ENCODE measurements around the gene DICER1. TPM values are rescaled to one million over a fixed set of nuclear protein-coding genes. Genes with fewer than 3 reads are reported as not detected.

The DICER1 gene
- total and polyA plus RNA-seq, 9 of the 15 experiments (the other 6 are each of a cell fraction or from before 2014, with no cell fraction given), result 2.5 to 23.2 (median 12.4) TPM

DNA sequence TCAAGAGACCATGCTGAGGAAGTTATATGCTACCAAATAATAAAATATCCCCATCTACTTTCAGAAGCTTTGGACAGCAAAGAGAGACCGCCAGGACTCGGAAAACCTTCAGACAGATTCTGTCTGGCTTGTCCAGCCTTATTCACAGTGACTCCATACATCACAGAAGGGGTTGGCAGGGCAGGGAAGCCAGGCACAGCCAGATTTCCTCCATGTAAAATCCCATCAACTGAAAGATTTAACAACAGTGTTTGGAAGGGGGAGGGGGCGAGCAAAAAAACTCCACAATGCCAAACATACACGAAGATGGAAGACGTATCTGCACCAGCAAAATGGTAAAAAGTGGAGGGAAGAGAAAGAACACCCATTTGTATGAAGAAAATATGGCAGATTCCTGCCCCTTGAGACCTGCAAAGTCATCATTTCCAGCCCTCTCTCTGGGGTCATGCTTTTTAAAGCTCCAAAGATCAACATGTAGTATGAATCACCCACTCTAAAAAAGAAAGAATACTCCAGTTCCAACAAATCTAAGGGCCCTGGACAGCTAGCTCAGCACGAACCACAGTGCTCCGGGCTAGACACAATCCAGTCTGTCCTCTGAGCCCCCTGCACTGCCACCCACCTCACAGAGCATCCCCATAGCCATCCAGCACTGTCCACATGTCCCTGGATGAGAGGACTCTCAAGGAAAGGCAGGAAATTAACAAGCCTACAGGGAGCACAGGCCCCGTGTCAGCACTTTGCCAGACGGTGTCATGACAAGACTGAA, 116.4 kb downstream of the DICER1 start (continued):
- TF ChIP-seq, protein P1, sequence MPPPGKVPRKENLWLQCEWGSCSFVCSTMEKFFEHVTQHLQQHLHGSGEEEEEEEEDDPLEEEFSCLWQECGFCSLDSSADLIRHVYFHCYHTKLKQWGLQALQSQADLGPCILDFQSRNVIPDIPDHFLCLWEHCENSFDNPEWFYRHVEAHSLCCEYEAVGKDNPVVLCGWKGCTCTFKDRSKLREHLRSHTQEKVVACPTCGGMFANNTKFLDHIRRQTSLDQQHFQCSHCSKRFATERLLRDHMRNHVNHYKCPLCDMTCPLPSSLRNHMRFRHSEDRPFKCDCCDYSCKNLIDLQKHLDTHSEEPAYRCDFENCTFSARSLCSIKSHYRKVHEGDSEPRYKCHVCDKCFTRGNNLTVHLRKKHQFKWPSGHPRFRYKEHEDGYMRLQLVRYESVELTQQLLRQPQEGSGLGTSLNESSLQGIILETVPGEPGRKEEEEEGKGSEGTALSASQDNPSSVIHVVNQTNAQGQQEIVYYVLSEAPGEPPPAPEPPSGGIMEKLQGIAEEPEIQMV (tag; conservative IDR thresholded peaks at IDR 0.05; ENCODE audit: low read depth), result no peak
- no peak for TF ChIP-seq ZSCAN32 (CRISPR knock-in tag; IDR thresholded peaks at IDR 0.05)

- H3K27me3 ChIP-seq (ENCODE audit: control insufficient read depth in 2 of 2, insufficient read depth in 2 of 2, low read length in 2 of 2), result peaks cover 0 to 27% of the 10 kb centered on the region in 2 experiments; a peak in 3 of 5 replicates
- no peak overlapping the region for H2AFZ ChIP-seq (ENCODE audit: low read depth, low read length)
- WGBS (ENCODE audit: insufficient coverage, low coverage, missing lambda C conversion rate), result 0% methylated on average over 4 of the region's 4 CpGs
- DNase-seq (ENCODE audit: extremely low read depth in 1 of 4, low spot score in 3 of 4) (no peak), FAIRE-seq (no peak), ATAC-seq (no peak)
- H3K9me1 ChIP-seq (ENCODE audit: control insufficient read depth, insufficient read depth, low read length), result no peaks in the 10 kb centered on the region
- CTCF ChIA-PET (ENCODE audit: low intra/inter-chr PET ratio), result no interaction called here
- no TSS peak for BruUV-seq (replicated peaks)
- H4K20me1 ChIP-seq (replicated peaks; ENCODE audit: control insufficient read depth, insufficient read depth, low read length), result no peaks in the 10 kb centered on the region; the same call in 1 of the 2 replicates
- no peaks in the 10 kb centered on the region for H3K4me1 ChIP-seq (replicated peaks in 1 of 2; ENCODE audit: control insufficient read depth in 2 of 2, insufficient read depth in 2 of 2, low read length in 2 of 2)
- in situ Hi-C loops (cut with MboI) (no loop called here), intact Hi-C loops (cut with micrococcal nuclease) (no loop called here)
- H3K79me2 ChIP-seq (ENCODE audit: control insufficient read depth, insufficient read depth, low read length), result no peaks in the 10 kb centered on the region
- no peaks in the 10 kb centered on the region for H3K36me3 ChIP-seq (ENCODE audit: control insufficient read depth, insufficient read depth, low read length)
- POLR2A ChIA-PET, result no interaction called here
- no peak overlapping the region for H3K4me2 ChIP-seq (ENCODE audit: insufficient read depth, low read length)
- no peak overlapping the region; a peak in 1 of 4 replicates for H3K9ac ChIP-seq (ENCODE audit: insufficient read depth in 1 of 2, low read depth in 2 of 2, low read length in 2 of 2)
- no peak overlapping the region for H3K27ac ChIP-seq (ENCODE audit: extremely low read depth, low read depth, low read length)
- no peak overlapping the region for H3K4me3 ChIP-seq
- H3K9me3 ChIP-seq (replicated peaks; ENCODE audit: control insufficient read depth, insufficient read depth, low read depth, low read length), result no peaks in the 10 kb centered on the region
- no peak for TF ChIP-seq ZNF124 (CRISPR knock-in tag; IDR thresholded peaks at IDR 0.05)
- TF ChIP-seq ZNF232 (CRISPR knock-in tag; IDR thresholded peaks at IDR 0.05), result no peak
- no peak for TF ChIP-seq POLR3G (IDR thresholded peaks at IDR 0.05; ENCODE audit: extremely low read depth, insufficient read length, insufficient replicate concordance)
- TF ChIP-seq ATF3 (IDR thresholded peaks at IDR 0.05), result no peak
- no peak for TF ChIP-seq ATF3 (CRISPR knock-in tag; conservative IDR thresholded peaks at IDR 0.05)
- no peak for TF ChIP-seq AFF4 (CRISPR knock-in tag; IDR thresholded peaks at IDR 0.05)
- TF ChIP-seq, protein P2, sequence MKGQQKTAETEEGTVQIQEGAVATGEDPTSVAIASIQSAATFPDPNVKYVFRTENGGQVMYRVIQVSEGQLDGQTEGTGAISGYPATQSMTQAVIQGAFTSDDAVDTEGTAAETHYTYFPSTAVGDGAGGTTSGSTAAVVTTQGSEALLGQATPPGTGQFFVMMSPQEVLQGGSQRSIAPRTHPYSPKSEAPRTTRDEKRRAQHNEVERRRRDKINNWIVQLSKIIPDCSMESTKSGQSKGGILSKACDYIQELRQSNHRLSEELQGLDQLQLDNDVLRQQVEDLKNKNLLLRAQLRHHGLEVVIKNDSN (CRISPR knock-in tag; IDR thresholded peaks at IDR 0.05), result no peak
- TF ChIP-seq, protein P3, sequence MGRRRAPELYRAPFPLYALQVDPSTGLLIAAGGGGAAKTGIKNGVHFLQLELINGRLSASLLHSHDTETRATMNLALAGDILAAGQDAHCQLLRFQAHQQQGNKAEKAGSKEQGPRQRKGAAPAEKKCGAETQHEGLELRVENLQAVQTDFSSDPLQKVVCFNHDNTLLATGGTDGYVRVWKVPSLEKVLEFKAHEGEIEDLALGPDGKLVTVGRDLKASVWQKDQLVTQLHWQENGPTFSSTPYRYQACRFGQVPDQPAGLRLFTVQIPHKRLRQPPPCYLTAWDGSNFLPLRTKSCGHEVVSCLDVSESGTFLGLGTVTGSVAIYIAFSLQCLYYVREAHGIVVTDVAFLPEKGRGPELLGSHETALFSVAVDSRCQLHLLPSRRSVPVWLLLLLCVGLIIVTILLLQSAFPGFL (CRISPR knock-in tag; IDR thresholded peaks at IDR 0.05), result no peak
Observed at GRCh38 chr14:95039993-95040348, 117.4 kb downstream of the DICER1 start.

Data from K562 (cell line).